GM23338 (cell line): ENCODE data around the gene ANO10. TPM values are rescaled to one million over a fixed set of nuclear protein-coding genes. Genes with fewer than 3 reads are reported as not detected.

ENCODE experiments used
- ATAC-seq: fragments of 200-7000 bp; cut with Tn5 transposase; 3 replicates; pipeline ENCODE4 v1.9.1; 2020
- DNase-seq: peaks from one replicate; pipeline ENCODE4 v3.0.0-alpha.2; 2015; ENCODE audit warnings: low spot score
- H2AFZ ChIP-seq: fragments of 200-600 bp; sonication (generic); 2 replicates; pipeline ENCODE4 v1.8.0; 2016; ENCODE audit warnings: antibody characterized with exemption, mild to moderate bottlenecking, moderate library complexity
- H3F3A ChIP-seq: fragments of 200-600 bp; sonication (generic); replicated peaks from 2 replicates; pipeline ENCODE4 v1.8.0; 2017; ENCODE audit warnings: antibody characterized with exemption, mixed run types, low read depth
- H3K27ac ChIP-seq: fragments of 200-600 bp; sonication (generic); 2 replicates; pipeline ENCODE4 v1.6.1; 2016; ENCODE audit warnings: low read depth
- H3K27me3 ChIP-seq: fragments of 200-600 bp; sonication (generic); 2 replicates; pipeline ENCODE4 v1.8.0; 2016; ENCODE audit warnings: mild to moderate bottlenecking, mixed run types, moderate library complexity; ENCODE audit not compliant: insufficient read depth
- H3K36me3 ChIP-seq: fragments of 200-600 bp; sonication (generic); 2 replicates; pipeline ENCODE4 v1.8.0; 2016; ENCODE audit warnings: mild to moderate bottlenecking; ENCODE audit not compliant: insufficient read depth
- H3K4me1 ChIP-seq: fragments of 200-600 bp; sonication (generic); 2 replicates; pipeline ENCODE4 v1.8.0; 2016; ENCODE audit warnings: mild to moderate bottlenecking, moderate library complexity; ENCODE audit not compliant: insufficient read depth
- H3K4me2 ChIP-seq: fragments of 200-600 bp; sonication (generic); 2 replicates; pipeline ENCODE4 v1.7.1; 2017; ENCODE audit warnings: mixed run types
- H3K4me3 ChIP-seq: fragments of 200-600 bp; sonication (generic); 2 replicates; pipeline ENCODE4 v1.6.1; 2016; ENCODE audit warnings: mixed run types
- H3K79me2 ChIP-seq: fragments of 200-600 bp; sonication (generic); replicated peaks from 2 replicates; pipeline ENCODE4 v1.8.0; 2017; ENCODE audit warnings: mild to moderate bottlenecking; ENCODE audit not compliant: insufficient read depth
- H3K9me2 ChIP-seq: fragments of 200-600 bp; sonication (generic); 2 replicates; pipeline ENCODE4 v1.8.0; 2017; ENCODE audit not compliant: insufficient read depth
- H4K20me1 ChIP-seq: fragments of 200-600 bp; sonication (generic); replicated peaks from 2 replicates; pipeline ENCODE4 v1.8.0; 2017; ENCODE audit warnings: mild to moderate bottlenecking; ENCODE audit not compliant: insufficient read depth
- H3K27ac Mint-ChIP-seq: 2 replicates; pipeline ENCODE4 v1.8.0; 2020; ENCODE audit warnings: inconsistent platforms, mild to moderate bottlenecking, moderate library complexity, mixed read lengths
- H3K27me3 Mint-ChIP-seq: 3 replicates; pipeline ENCODE4 v1.8.0; 2022; ENCODE audit warnings: low read depth, mild to moderate bottlenecking, moderate library complexity, mixed read lengths, inconsistent platforms; ENCODE audit not compliant: insufficient read depth, poor library complexity
- H3K36me3 Mint-ChIP-seq: 3 replicates; pipeline ENCODE4 v1.8.0; 2021; ENCODE audit warnings: low read depth, mild to moderate bottlenecking, inconsistent platforms, moderate library complexity, mixed read lengths
- H3K4me1 Mint-ChIP-seq: 3 replicates; pipeline ENCODE4 v1.8.0; 2020; ENCODE audit warnings: mild to moderate bottlenecking, inconsistent platforms, mixed read lengths
- H3K4me3 Mint-ChIP-seq: 3 replicates; pipeline ENCODE4 v1.8.0; 2021; ENCODE audit warnings: moderate library complexity, mild to moderate bottlenecking, inconsistent platforms, mixed read lengths
- H3K9me3 Mint-ChIP-seq: 3 replicates; pipeline ENCODE4 v1.8.0; 2020; ENCODE audit warnings: moderate library complexity, mild to moderate bottlenecking, inconsistent platforms, mixed read lengths
- CREB1 ChIP-seq: fragments of 250-450 bp; sonication (Bioruptor Pico); IDR thresholded peaks from 2 replicates; pipeline ENCODE4 v1.5.0; 2020; ENCODE audit warnings: low read depth, mild to moderate bottlenecking, moderate library complexity
- EZH2 ChIP-seq: fragments of 200-600 bp; sonication (generic); IDR thresholded peaks from one replicate; pipeline ENCODE4 v1.8.0; 2017; ENCODE audit warnings: antibody characterized with exemption, mild to moderate bottlenecking, low read depth; ENCODE audit not compliant: unreplicated experiment
- EZH2phosphoT487 ChIP-seq: fragments of 200-600 bp; sonication (generic); IDR thresholded peaks from one replicate; pipeline ENCODE4 v1.8.1; 2018; ENCODE audit warnings: antibody characterized with exemption; ENCODE audit not compliant: unreplicated experiment
- JUNB ChIP-seq: IDR thresholded peaks from one replicate; pipeline ENCODE4 v1.6.1; 2016; ENCODE audit warnings: antibody characterized with exemption; ENCODE audit not compliant: unreplicated experiment
- NANOG ChIP-seq: IDR thresholded peaks from 2 replicates; pipeline ENCODE4 v1.6.1; 2016; ENCODE audit warnings: antibody characterized with exemption, borderline replicate concordance
- POLR2AphosphoS5 ChIP-seq: IDR thresholded peaks from 2 replicates; pipeline ENCODE4 v1.6.1; 2016; ENCODE audit warnings: antibody characterized with exemption, low read depth
- STAT1 ChIP-seq: IDR thresholded peaks from one replicate; pipeline ENCODE4 v1.6.1; 2016; ENCODE audit warnings: antibody characterized with exemption; ENCODE audit not compliant: unreplicated experiment
- ZNF114 ChIP-seq: fragments of 250-450 bp; sonication (Bioruptor Pico); IDR thresholded peaks from 2 replicates; pipeline ENCODE4 v1.5.0; 2020; ENCODE audit warnings: mild to moderate bottlenecking, moderate library complexity
- ZNF331 ChIP-seq: fragments of 250-450 bp; sonication (Bioruptor Pico); IDR thresholded peaks from 2 replicates; pipeline ENCODE4 v1.5.0; 2020; ENCODE audit warnings: low read depth, mild to moderate bottlenecking, moderate library complexity
- polyA plus RNA-seq: library from polyadenylated mRNA; unstranded; fragments of >200 nt; fragmentation: Nextera tagmentation; extraction: Ambion mirVana; gene quantifications from 2 replicates; pipeline ENCODE4 v1.2.1, GENCODE V29; 2016
- total RNA-seq: library from RNA; depleted of rRNA; stranded (reverse); fragments of >200 nt; shearing (Covaris generic); gene quantifications from 2 replicates; pipeline ENCODE4 v1.2.3, GENCODE V29; 2014
- TF ChIP-seq, protein P1 (sequence below), 2 experiments: fragments of 200-600 bp in 1 of 2; sonication (generic) in 1 of 2; conservative IDR thresholded peaks; 2 replicates each; pipeline versions ENCODE4 v1.5.1 to v1.6.1; 2016 to 2017; ENCODE audit warnings: antibody characterized with exemption in 2 of 2, low read depth in 2 of 2, mild to moderate bottlenecking in 2 of 2, moderate library complexity in 1 of 2
- TF ChIP-seq, protein P2 (sequence below): IDR thresholded peaks from 2 replicates; pipeline ENCODE4 v1.6.1; 2016; ENCODE audit warnings: antibody characterized with exemption
- TF ChIP-seq, protein P3 (sequence below): fragments of 250-450 bp; sonication (Bioruptor Pico); IDR thresholded peaks from 2 replicates; pipeline ENCODE4 v1.5.0; 2020; ENCODE audit warnings: mild to moderate bottlenecking, moderate library complexity
- TF ChIP-seq, protein P4 (sequence below): IDR thresholded peaks from one replicate; pipeline ENCODE4 v1.6.1; 2018; ENCODE audit warnings: antibody characterized with exemption; ENCODE audit not compliant: unreplicated experiment

ANO10 gene
- total and polyA plus RNA-seq, 2 experiments from 2014 or later = 29.2 to 48.1 TPM

DNA sequence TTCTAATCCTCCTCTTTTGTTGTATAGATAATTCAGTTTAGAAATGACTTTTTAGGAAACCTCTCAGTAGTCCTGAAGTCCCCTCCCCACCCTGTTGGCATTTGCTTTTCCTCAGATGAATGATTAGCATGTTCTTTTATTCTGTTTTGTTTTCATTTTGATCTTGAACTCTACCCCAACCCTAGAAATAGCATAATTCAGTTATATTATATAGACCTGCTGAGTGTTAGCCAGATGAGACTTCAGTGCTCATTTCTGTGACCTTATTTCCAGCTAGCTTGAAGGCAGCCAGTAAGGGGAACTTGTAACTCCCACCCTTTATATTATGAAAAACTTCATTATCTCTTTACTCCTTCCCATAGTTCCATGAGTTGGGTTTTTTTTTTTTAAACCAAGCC is 294.2 kb downstream of the ANO10 start:
- Mint-ChIP-seq H3K9me3 (no peaks in the 10 kb centered on the region; the same call in 2 of the 3 replicates), H3K4me3 (no peak overlapping the region), H3K36me3 (peaks cover 8% of the 10 kb centered on the region; the same call in 2 of the 3 replicates), H3K4me1 (peaks cover 5% of the 10 kb centered on the region; the same call in 2 of the 3 replicates), H3K27ac (peak overlapping the region; percentile 9; the same call in 1 of the 2 replicates), H3K27me3 (no peaks in the 10 kb centered on the region)
- no peaks in the 10 kb centered on the region for H3K9me2 ChIP-seq
- H4K20me1 ChIP-seq = peaks cover 8% of the 10 kb centered on the region; the same call in 1 of the 2 replicates
- H3K27ac ChIP-seq = no peak overlapping the region
- TF ChIP-seq, protein P1, sequence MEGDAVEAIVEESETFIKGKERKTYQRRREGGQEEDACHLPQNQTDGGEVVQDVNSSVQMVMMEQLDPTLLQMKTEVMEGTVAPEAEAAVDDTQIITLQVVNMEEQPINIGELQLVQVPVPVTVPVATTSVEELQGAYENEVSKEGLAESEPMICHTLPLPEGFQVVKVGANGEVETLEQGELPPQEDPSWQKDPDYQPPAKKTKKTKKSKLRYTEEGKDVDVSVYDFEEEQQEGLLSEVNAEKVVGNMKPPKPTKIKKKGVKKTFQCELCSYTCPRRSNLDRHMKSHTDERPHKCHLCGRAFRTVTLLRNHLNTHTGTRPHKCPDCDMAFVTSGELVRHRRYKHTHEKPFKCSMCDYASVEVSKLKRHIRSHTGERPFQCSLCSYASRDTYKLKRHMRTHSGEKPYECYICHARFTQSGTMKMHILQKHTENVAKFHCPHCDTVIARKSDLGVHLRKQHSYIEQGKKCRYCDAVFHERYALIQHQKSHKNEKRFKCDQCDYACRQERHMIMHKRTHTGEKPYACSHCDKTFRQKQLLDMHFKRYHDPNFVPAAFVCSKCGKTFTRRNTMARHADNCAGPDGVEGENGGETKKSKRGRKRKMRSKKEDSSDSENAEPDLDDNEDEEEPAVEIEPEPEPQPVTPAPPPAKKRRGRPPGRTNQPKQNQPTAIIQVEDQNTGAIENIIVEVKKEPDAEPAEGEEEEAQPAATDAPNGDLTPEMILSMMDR (conservative IDR thresholded peaks at IDR 0.05; ENCODE audit: low read depth in 2 of 2) = no peak
- TF ChIP-seq ZNF114 (CRISPR knock-in tag) (no peak), EZH2 (no peak), EZH2phosphoT487 (no peak), JUNB (no peak), CREB1 (no peak), NANOG (no peak), STAT1 (no peak), ZNF331 (CRISPR knock-in tag) (no peak), POLR2AphosphoS5 (no peak)
- TF ChIP-seq, protein P2, sequence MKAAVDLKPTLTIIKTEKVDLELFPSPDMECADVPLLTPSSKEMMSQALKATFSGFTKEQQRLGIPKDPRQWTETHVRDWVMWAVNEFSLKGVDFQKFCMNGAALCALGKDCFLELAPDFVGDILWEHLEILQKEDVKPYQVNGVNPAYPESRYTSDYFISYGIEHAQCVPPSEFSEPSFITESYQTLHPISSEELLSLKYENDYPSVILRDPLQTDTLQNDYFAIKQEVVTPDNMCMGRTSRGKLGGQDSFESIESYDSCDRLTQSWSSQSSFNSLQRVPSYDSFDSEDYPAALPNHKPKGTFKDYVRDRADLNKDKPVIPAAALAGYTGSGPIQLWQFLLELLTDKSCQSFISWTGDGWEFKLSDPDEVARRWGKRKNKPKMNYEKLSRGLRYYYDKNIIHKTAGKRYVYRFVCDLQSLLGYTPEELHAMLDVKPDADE = no peak
- TF ChIP-seq, protein P3, sequence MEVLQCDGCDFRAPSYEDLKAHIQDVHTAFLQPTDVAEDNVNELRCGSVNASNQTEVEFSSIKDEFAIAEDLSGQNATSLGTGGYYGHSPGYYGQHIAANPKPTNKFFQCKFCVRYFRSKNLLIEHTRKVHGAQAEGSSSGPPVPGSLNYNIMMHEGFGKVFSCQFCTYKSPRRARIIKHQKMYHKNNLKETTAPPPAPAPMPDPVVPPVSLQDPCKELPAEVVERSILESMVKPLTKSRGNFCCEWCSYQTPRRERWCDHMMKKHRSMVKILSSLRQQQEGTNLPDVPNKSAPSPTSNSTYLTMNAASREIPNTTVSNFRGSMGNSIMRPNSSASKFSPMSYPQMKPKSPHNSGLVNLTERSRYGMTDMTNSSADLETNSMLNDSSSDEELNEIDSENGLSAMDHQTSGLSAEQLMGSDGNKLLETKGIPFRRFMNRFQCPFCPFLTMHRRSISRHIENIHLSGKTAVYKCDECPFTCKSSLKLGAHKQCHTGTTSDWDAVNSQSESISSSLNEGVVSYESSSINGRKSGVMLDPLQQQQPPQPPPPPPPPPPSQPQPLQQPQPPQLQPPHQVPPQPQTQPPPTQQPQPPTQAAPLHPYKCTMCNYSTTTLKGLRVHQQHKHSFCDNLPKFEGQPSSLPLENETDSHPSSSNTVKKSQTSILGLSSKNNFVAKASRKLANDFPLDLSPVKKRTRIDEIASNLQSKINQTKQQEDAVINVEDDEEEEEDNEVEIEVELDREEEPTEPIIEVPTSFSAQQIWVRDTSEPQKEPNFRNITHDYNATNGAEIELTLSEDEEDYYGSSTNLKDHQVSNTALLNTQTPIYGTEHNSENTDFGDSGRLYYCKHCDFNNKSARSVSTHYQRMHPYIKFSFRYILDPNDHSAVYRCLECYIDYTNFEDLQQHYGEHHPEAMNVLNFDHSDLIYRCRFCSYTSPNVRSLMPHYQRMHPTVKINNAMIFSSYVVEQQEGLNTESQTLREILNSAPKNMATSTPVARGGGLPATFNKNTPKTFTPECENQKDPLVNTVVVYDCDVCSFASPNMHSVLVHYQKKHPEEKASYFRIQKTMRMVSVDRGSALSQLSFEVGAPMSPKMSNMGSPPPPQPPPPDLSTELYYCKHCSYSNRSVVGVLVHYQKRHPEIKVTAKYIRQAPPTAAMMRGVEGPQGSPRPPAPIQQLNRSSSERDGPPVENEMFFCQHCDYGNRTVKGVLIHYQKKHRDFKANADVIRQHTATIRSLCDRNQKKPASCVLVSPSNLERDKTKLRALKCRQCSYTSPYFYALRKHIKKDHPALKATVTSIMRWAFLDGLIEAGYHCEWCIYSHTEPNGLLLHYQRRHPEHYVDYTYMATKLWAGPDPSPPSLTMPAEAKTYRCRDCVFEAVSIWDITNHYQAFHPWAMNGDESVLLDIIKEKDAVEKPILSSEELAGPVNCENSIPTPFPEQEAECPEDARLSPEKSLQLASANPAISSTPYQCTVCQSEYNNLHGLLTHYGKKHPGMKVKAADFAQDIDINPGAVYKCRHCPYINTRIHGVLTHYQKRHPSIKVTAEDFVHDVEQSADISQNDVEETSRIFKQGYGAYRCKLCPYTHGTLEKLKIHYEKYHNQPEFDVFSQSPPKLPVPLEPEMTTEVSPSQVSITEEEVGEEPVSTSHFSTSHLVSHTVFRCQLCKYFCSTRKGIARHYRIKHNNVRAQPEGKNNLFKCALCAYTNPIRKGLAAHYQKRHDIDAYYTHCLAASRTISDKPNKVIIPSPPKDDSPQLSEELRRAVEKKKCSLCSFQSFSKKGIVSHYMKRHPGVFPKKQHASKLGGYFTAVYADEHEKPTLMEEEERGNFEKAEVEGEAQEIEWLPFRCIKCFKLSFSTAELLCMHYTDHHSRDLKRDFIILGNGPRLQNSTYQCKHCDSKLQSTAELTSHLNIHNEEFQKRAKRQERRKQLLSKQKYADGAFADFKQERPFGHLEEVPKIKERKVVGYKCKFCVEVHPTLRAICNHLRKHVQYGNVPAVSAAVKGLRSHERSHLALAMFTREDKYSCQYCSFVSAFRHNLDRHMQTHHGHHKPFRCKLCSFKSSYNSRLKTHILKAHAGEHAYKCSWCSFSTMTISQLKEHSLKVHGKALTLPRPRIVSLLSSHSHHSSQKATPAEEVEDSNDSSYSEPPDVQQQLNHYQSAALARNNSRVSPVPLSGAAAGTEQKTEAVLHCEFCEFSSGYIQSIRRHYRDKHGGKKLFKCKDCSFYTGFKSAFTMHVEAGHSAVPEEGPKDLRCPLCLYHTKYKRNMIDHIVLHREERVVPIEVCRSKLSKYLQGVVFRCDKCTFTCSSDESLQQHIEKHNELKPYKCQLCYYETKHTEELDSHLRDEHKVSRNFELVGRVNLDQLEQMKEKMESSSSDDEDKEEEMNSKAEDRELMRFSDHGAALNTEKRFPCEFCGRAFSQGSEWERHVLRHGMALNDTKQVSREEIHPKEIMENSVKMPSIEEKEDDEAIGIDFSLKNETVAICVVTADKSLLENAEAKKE (CRISPR knock-in tag) = no peak
- TF ChIP-seq, protein P4, sequence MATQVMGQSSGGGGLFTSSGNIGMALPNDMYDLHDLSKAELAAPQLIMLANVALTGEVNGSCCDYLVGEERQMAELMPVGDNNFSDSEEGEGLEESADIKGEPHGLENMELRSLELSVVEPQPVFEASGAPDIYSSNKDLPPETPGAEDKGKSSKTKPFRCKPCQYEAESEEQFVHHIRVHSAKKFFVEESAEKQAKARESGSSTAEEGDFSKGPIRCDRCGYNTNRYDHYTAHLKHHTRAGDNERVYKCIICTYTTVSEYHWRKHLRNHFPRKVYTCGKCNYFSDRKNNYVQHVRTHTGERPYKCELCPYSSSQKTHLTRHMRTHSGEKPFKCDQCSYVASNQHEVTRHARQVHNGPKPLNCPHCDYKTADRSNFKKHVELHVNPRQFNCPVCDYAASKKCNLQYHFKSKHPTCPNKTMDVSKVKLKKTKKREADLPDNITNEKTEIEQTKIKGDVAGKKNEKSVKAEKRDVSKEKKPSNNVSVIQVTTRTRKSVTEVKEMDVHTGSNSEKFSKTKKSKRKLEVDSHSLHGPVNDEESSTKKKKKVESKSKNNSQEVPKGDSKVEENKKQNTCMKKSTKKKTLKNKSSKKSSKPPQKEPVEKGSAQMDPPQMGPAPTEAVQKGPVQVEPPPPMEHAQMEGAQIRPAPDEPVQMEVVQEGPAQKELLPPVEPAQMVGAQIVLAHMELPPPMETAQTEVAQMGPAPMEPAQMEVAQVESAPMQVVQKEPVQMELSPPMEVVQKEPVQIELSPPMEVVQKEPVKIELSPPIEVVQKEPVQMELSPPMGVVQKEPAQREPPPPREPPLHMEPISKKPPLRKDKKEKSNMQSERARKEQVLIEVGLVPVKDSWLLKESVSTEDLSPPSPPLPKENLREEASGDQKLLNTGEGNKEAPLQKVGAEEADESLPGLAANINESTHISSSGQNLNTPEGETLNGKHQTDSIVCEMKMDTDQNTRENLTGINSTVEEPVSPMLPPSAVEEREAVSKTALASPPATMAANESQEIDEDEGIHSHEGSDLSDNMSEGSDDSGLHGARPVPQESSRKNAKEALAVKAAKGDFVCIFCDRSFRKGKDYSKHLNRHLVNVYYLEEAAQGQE = no peak
- H3F3A ChIP-seq = no peaks in the 10 kb centered on the region
- H3K36me3 ChIP-seq = no peaks in the 10 kb centered on the region
- H3K4me1 ChIP-seq = no peaks in the 10 kb centered on the region
- H3K4me3 ChIP-seq = no peak overlapping the region
- DNase-seq = no peak
- no peak overlapping the region for H2AFZ ChIP-seq
- ATAC-seq = no peak
- H3K4me2 ChIP-seq = no peak overlapping the region
- H3K79me2 ChIP-seq = peaks cover 39% of the 10 kb centered on the region
- H3K27me3 ChIP-seq = no peaks in the 10 kb centered on the region
